SU-DHL-6 (cell line): ENCODE measurements around the gene NALF2.

Source experiments
- EZH2phosphoT487 ChIP-seq: fragments of 200-600 bp; sonication (generic), shearing (Covaris generic); conservative IDR thresholded peaks from 2 replicates; pipeline ENCODE4 v1.6.1; 2018; ENCODE audit warnings: mild to moderate bottlenecking, antibody characterized with exemption, low read length, moderate library complexity, mixed read lengths
- TF ChIP-seq, protein P1 (sequence below): fragments of 200-600 bp; sonication (generic); IDR thresholded peaks from one replicate; pipeline ENCODE4 v1.5.1; 2017; ENCODE audit warnings: antibody characterized with exemption, mild to moderate bottlenecking, low read length, moderate library complexity; ENCODE audit not compliant: insufficient read depth, poor library complexity, severe bottlenecking

DNA sequence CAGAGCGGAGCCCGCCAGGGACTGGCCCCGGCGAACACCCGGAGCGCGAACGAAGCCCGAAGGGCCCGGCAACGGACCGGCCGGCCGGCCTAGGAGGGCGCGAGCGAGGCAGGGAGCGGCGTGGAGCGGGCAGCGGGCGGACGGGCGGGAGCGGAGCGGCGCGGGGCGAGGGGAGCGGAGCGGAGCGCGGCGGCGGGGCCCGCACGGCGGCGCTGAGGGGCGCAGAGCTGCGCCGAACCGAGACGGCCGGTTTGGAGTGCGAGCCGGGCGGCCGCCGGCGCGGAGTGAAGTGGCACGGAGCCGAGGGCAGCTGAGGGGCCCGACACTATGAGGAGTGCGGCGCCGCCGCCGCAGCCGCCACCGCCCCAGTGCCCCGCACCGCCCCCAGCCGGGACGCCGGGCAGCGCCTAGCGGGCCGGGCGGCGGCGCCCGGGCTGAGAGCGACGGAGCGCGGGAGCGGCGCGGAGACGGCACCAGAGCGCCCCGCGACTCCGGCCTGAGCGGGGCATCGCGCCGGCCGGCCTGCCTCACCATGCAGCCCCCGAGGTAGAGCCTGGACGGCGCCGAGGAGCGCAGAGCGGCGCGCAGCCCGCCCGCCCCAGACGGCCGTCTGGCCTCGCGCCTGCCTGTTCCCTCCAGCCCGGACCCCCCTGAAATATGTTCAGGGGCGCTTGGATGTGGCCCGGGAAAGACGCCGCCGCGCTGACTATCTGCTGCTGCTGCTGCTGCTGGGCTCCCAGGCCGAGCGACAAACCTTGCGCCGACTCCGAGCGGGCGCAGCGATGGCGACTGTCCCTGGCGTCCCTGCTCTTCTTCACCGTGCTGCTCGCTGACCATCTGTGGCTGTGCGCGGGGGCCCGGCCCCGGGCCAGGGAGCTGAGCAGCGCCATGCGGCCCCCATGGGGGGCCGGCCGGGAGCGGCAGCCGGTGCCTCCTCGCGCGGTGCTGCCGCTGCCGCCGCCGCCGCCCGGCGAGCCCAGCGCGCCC lies 793 bp downstream of the NALF2 start:
- TF ChIP-seq, protein P1, sequence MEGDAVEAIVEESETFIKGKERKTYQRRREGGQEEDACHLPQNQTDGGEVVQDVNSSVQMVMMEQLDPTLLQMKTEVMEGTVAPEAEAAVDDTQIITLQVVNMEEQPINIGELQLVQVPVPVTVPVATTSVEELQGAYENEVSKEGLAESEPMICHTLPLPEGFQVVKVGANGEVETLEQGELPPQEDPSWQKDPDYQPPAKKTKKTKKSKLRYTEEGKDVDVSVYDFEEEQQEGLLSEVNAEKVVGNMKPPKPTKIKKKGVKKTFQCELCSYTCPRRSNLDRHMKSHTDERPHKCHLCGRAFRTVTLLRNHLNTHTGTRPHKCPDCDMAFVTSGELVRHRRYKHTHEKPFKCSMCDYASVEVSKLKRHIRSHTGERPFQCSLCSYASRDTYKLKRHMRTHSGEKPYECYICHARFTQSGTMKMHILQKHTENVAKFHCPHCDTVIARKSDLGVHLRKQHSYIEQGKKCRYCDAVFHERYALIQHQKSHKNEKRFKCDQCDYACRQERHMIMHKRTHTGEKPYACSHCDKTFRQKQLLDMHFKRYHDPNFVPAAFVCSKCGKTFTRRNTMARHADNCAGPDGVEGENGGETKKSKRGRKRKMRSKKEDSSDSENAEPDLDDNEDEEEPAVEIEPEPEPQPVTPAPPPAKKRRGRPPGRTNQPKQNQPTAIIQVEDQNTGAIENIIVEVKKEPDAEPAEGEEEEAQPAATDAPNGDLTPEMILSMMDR: no peak
- no peak for TF ChIP-seq EZH2phosphoT487
